HepG2 (cell line): Measurements from ENCODE around the gene ABHD12. TPM values are rescaled to one million over a fixed set of nuclear protein-coding genes. Genes with fewer than 3 reads are reported as not detected.

Experiments
- BORCS8-MEF2B ChIP-seq: sonication (generic); formaldehyde crosslinking; IDR thresholded peaks from 2 replicates; pipeline ENCODE4 v1.8.0; 2022; ENCODE audit warnings: mild to moderate bottlenecking, missing genetic modification reagents
- EP300 ChIP-seq, 3 experiments: sonication (generic) in 1 of 3; formaldehyde crosslinking in 1 of 3; IDR thresholded peaks; 2 replicates each; pipeline versions ENCODE4 v1.5.1 to v1.6.1; 2011 to 2020; ENCODE audit warnings: low read depth in 2 of 3, low read length in 2 of 3, borderline replicate concordance in 1 of 3, improper control_type of control experiment in 1 of 3, mild to moderate bottlenecking in 1 of 3, missing genetic modification reagents in 1 of 3, moderate library complexity in 1 of 3
- FOXA1 ChIP-seq, 2 experiments: fragments of 450-650 bp in 1 of 2; sonication (generic) in 1 of 2; formaldehyde crosslinking in 1 of 2; IDR thresholded peaks; 2 replicates each; pipeline versions ENCODE4 v1.4.0 to v1.6.1; 2016 to 2020; ENCODE audit warnings: missing genetic modification reagents in 1 of 2
- HDAC1 ChIP-seq: sonication (generic); formaldehyde crosslinking; IDR thresholded peaks from 2 replicates; pipeline ENCODE4 v1.5.1; 2020; ENCODE audit warnings: mild to moderate bottlenecking, missing genetic modification reagents
- HDAC6 ChIP-seq: fragments of 200-600 bp; sonication (generic); IDR thresholded peaks from 2 replicates; pipeline ENCODE4 v1.7.0; 2017; ENCODE audit warnings: mild to moderate bottlenecking, antibody characterized with exemption, low read length, low read depth
- HNF4A ChIP-seq: sonication (generic); formaldehyde crosslinking; IDR thresholded peaks from 2 replicates; pipeline ENCODE4 v1.4.0; 2020; ENCODE audit warnings: missing genetic modification reagents
- IRX3 ChIP-seq: sonication (generic); formaldehyde crosslinking; IDR thresholded peaks from 2 replicates; pipeline ENCODE4 v1.8.1; 2023; ENCODE audit warnings: mild to moderate bottlenecking, low read depth, missing genetic modification reagents, borderline replicate concordance
- KDM6A ChIP-seq: IDR thresholded peaks from 2 replicates; pipeline ENCODE4 v1.6.1; 2016; ENCODE audit warnings: low read depth
- MBD4 ChIP-seq: IDR thresholded peaks from 2 replicates; pipeline ENCODE4 v1.6.1; 2012; ENCODE audit warnings: low read length, inconsistent platforms, borderline replicate concordance
- PATZ1 ChIP-seq: sonication (generic); formaldehyde crosslinking; IDR thresholded peaks from 2 replicates; pipeline ENCODE4 v1.4.0; 2020; ENCODE audit warnings: missing genetic modification reagents
- SP1 ChIP-seq, 2 experiments: fragments of 450-650 bp in 1 of 2; sonication (generic) in 1 of 2; formaldehyde crosslinking in 1 of 2; IDR thresholded peaks; 2 replicates each; pipeline versions ENCODE4 v1.4.0 to v1.6.1; 2016 to 2020; ENCODE audit warnings: missing genetic modification reagents in 1 of 2
- SRF ChIP-seq: IDR thresholded peaks from 2 replicates; pipeline ENCODE4 v1.6.1; 2011; ENCODE audit warnings: mild to moderate bottlenecking, low read depth, low read length, moderate library complexity
- ZFP90 ChIP-seq: sonication (generic); formaldehyde crosslinking; IDR thresholded peaks from 2 replicates; pipeline ENCODE4 v1.8.0; 2022; ENCODE audit warnings: missing genetic modification reagents, mild to moderate bottlenecking, inconsistent platforms, borderline replicate concordance
- ZNF143 ChIP-seq: sonication (generic); formaldehyde crosslinking; IDR thresholded peaks from 2 replicates; pipeline ENCODE4 v1.4.0; 2020; ENCODE audit warnings: missing genetic modification reagents
- ZNF263 ChIP-seq: sonication (generic); formaldehyde crosslinking; IDR thresholded peaks from 2 replicates; pipeline ENCODE4 v1.4.0; 2020; ENCODE audit warnings: missing genetic modification reagents
- ZNF414 ChIP-seq: sonication (generic); formaldehyde crosslinking; IDR thresholded peaks from 2 replicates; pipeline ENCODE4 v1.5.0; 2020; ENCODE audit warnings: missing genetic modification reagents
- ZNF574 ChIP-seq: sonication (generic); formaldehyde crosslinking; IDR thresholded peaks from 2 replicates; pipeline ENCODE4 v1.4.0; 2020; ENCODE audit warnings: missing genetic modification reagents
- ZNF703 ChIP-seq: sonication (generic); formaldehyde crosslinking; IDR thresholded peaks from 2 replicates; pipeline ENCODE4 v1.5.1; 2020; ENCODE audit warnings: missing genetic modification reagents, mild to moderate bottlenecking, moderate library complexity, borderline replicate concordance
- ZNF788 ChIP-seq: sonication (generic); formaldehyde crosslinking; IDR thresholded peaks from 2 replicates; pipeline ENCODE4 v1.5.0; 2020; ENCODE audit warnings: mild to moderate bottlenecking, missing genetic modification reagents, borderline replicate concordance
- polyA plus RNA-seq, 8 experiments: library from polyadenylated mRNA; depleted of rRNA in 3 of 8; stranded (reverse) in 7 of 8; unstranded in 1 of 8; fragments of >200 nt; fragmentation: Illumina TruSeq in 4 of 8; extraction: Trizol in 4 of 8; gene quantifications; 2 replicates each; pipeline versions ENCODE4 v1.2.1 to v1.2.3, GENCODE V29; 2011 to 2016; ENCODE audit warnings: low read depth in 4 of 8, missing spikeins in 1 of 8, mixed read lengths in 1 of 8; ENCODE audit not compliant: insufficient read depth in 1 of 8
- total RNA-seq, 5 experiments: library from RNA; depleted of rRNA; stranded (reverse); fragments of >200 nt; fragmentation: Illumina TruSeq; extraction: Trizol; gene quantifications; 2 replicates each; pipeline ENCODE4 v1.2.3, GENCODE V29; 2016; ENCODE audit warnings: low read depth in 1 of 5
- TF ChIP-seq, protein P1 (sequence below): sonication (generic); formaldehyde crosslinking; IDR thresholded peaks from 2 replicates; pipeline ENCODE4 v1.8.0; 2022; ENCODE audit warnings: mild to moderate bottlenecking, missing genetic modification reagents; ENCODE audit not compliant: insufficient replicate concordance

Gene ABHD12
- total and polyA plus RNA-seq, 2 of the 13 experiments (the other 11 are each of a cell fraction or from before 2014, with no cell fraction given), result 23.5 to 72.1 TPM

- TF ChIP-seq EP300 (IDR thresholded peaks at IDR 0.05; ENCODE audit: low read depth in 2 of 2, low read length in 2 of 2) (peak in 1 of 2 experiments; percentile 45; a peak in 1 of 4 replicates), EP300 (CRISPR knock-in tag; IDR thresholded peaks at IDR 0.05; ENCODE audit: borderline replicate concordance) (peak; percentile 35; the same call in 1 of the 2 replicates), PATZ1 (CRISPR knock-in tag) (peak; percentile 90), KDM6A (CRISPR knock-in tag) (0 out of 2 replicates have a peak, but pooled peaks have one; percentile 32), ZNF143 (CRISPR knock-in tag) (peak; percentile 87), ZNF788 (CRISPR knock-in tag) (peak; percentile 87; the same call in 1 of the 2 replicates), HDAC1 (peak; percentile 92), ZFP90 (CRISPR knock-in tag) (peak; percentile 54), MBD4 (no peak), HNF4A (CRISPR knock-in tag) (peak; percentile 60), ZNF414 (CRISPR knock-in tag) (0 out of 2 replicates have a peak, but pooled peaks have one; percentile 63), FOXA1 (IDR thresholded peaks at IDR 0.05) (no peak), FOXA1 (CRISPR knock-in tag; IDR thresholded peaks at IDR 0.05) (peak; percentile 58), SRF (peak; percentile 45; the same call in 1 of the 2 replicates), SP1 (IDR thresholded peaks at IDR 0.05) (no peak), SP1 (CRISPR knock-in tag; IDR thresholded peaks at IDR 0.05) (peak; percentile 95), HDAC6 (no peak), IRX3 (CRISPR knock-in tag) (0 out of 2 replicates have a peak, but pooled peaks have one; percentile 33), ZNF703 (CRISPR knock-in tag) (no peak), BORCS8-MEF2B (CRISPR knock-in tag) (peak; percentile 58), ZNF574 (CRISPR knock-in tag) (peak; percentile 75), ZNF263 (CRISPR knock-in tag) (peak; percentile 98)
- TF ChIP-seq, protein P1, sequence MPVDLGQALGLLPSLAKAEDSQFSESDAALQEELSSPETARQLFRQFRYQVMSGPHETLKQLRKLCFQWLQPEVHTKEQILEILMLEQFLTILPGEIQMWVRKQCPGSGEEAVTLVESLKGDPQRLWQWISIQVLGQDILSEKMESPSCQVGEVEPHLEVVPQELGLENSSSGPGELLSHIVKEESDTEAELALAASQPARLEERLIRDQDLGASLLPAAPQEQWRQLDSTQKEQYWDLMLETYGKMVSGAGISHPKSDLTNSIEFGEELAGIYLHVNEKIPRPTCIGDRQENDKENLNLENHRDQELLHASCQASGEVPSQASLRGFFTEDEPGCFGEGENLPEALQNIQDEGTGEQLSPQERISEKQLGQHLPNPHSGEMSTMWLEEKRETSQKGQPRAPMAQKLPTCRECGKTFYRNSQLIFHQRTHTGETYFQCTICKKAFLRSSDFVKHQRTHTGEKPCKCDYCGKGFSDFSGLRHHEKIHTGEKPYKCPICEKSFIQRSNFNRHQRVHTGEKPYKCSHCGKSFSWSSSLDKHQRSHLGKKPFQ (CRISPR knock-in tag), result no peak
Measured at GRCh38 chr20:25390538-25391528, at the start of gene ABHD12 (continued).
